M059J (cell line): ENCODE measurements around the gene RAB6A. TPM values are rescaled to one million over a fixed set of nuclear protein-coding genes. Genes with fewer than 3 reads are reported as not detected.
"Not testable (repeated sequence)": the region's sequence is repeated elsewhere in the genome, so short reads cannot be mapped to it uniquely, and the experiment has no call there.

Experiments
- DNase-seq: peaks from one replicate; pipeline ENCODE4 v3.0.0-alpha.2; 2012; ENCODE audit warnings: low read depth
- total RNA-seq: library from RNA; depleted of rRNA; stranded (reverse); fragments of >200 nt; shearing (Covaris generic); gene quantifications from 2 replicates; pipeline ENCODE4 v1.2.3, GENCODE V29; 2014

RAB6A gene
- total RNA-seq, 1 experiment from 2014 or later = 87.9 TPM

DNA sequence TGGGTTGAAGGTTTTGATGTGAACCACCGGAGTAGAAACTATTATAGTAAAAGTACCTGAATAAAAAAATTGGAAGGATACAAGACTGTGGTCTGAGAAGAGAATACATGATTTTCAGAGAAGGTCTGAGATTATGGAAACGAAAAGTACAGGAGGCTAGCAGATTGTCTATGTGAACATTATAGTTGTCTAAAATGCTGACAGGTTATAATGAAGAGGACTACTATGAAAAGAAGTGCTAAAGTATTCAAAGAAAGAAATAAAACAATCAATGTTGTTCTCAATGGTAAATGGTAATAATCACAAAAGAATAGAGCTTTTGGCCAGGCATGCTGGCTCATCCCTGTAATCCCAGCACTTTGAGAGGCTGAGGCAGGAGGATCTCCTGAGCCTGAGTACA is 34.0 kb downstream of the RAB6A start:
- no peak for DNase-seq

DNA sequence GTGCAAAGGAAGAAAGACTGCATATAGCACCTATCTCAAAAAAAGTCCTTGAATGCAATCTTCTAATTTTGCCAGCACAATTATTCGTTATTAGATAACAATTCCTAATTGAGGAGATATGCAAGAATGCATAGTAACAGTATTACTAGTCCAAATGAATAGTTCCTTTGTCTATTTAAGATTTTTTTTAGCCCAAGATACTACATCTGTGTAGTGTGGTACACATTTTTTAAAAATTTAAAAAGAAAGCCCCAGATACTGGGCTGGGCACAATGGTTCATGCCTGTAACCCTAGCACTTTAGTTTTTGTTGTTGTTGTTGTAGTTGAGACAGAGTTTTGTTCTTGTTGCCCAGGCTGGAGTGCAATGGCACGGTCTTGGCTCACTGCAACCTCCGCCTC is 43.7 kb downstream of the RAB6A start:
- no peak for DNase-seq

GRCh38 chr11:73716153-73717056 is 44.5 kb downstream of the RAB6A start:
- peak; percentile 4 for DNase-seq

- DNase-seq = no peak
Observed at GRCh38 chr11:73715541-73715940, 45.3 kb downstream of the RAB6A start.

GRCh38 chr11:73710964-73711363 is 49.9 kb downstream of the RAB6A start:
- no peak for DNase-seq

GRCh38 chr11:73705053-73705452 is 55.8 kb downstream of the RAB6A start:
- no peak for DNase-seq

GRCh38 chr11:73693899-73694525 is 66.9 kb downstream of the RAB6A start:
- no peak for DNase-seq

GRCh38 chr11:73680687-73681086 is 80.2 kb downstream of the RAB6A start:
- DNase-seq = no peak

DNA sequence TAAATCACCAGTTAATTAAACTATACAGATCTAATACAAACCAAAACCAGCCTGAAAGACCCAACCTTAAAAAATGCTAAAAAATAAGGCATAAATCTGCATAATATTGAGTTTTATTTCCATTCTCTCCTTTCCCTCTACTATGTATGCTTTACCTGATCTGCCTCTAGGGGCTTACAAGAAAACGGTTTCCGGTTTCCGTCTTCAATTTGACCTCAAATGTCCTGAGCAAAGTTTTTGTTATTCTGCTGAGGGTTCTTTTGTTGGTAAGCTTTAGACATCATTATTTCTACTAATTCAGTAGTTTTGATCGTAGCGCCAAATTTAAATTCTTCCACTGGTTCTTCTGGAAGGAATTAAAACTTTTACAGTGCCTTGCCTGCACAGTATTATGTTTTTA is 84.3 kb downstream of the RAB6A start:
- DNase-seq = not testable (repeated sequence)

- DNase-seq = no peak
Observed at GRCh38 chr11:73671701-73672100, 89.2 kb downstream of the RAB6A start.

DNA sequence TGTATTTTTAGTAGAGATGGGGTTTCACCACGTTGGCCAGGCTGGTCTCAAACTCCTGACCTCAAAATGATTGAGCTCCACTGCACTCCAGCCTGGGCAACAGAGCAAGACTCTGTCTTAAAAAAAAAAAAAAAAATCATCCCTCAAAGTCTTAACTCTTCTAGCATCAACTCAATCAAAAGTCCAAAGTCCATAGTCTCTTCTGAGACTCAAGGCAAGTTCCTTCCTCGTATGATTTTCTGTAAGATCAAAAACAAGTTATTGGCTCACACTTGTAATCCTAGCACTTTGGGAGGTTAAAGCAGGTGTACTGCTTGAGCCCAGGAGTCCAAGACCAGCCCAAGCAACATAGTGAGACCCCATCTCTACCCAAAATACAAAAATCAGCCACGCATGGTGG is 90.1 kb downstream of the RAB6A start:
- DNase-seq = no peak

DNA sequence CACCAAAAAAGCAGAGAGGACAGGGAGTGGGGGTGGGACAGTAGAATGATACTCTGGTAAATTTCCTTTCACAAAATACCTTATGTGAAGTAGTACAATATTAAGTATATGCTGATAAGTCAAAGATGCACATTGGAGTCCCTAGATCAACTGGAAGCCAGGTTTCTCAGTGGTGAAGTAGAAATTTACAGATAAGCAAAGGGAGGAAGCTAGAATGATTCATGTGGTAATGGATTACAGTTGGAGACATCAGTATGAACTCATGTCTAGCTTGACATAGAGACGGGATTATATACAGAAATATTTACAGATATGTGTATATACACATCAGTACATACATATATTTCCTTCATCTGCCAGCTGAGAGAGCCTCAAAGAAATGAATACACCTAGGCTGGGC is 93.0 kb downstream of the RAB6A start:
- DNase-seq = no peak

- DNase-seq = no peak
Observed at GRCh38 chr11:73664877-73665276, 96.0 kb downstream of the RAB6A start.

DNA sequence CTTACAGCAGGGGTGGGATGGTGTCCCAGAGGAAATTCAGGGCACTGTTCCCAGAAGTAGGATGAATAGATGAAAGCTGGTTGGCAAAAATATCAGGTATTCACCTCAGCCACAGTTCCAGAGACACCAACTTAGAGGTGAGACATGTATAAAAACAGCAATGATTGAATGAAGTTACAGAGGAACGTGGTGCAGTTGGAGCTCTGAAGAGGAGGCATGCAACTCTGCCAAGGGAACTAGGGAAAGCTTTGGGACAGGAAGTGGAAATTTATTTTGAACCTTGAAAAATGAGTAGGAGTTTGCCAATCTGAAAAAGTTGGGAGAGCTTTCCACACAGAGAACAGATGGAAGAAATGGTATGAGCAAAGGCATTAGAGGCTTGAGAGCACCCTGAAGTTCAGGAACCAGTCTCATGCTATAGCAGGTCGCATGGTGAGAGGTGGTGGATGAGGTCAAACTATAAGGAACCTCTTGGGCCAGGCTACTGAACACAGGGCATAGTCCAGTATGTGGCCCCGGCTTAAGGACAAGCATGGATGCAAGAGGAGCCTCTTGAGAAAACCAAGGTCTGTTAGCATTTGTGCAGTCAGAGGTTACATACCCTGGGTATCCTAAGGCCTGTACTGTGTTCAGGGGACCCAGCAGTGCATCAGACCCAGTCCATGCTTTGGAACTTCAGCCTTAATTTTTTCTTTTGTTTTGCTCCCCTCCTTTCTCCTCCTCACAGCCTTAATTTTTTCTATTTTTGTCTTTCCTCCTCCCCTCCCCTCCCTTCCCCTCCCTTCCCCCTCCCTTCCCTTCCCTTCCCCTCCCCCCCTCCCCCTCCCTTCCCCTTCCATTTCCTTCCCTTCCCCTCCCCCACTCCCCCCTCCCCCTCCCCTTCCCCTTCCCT is 97.0 kb downstream of the RAB6A start:
- no peak for DNase-seq

DNA sequence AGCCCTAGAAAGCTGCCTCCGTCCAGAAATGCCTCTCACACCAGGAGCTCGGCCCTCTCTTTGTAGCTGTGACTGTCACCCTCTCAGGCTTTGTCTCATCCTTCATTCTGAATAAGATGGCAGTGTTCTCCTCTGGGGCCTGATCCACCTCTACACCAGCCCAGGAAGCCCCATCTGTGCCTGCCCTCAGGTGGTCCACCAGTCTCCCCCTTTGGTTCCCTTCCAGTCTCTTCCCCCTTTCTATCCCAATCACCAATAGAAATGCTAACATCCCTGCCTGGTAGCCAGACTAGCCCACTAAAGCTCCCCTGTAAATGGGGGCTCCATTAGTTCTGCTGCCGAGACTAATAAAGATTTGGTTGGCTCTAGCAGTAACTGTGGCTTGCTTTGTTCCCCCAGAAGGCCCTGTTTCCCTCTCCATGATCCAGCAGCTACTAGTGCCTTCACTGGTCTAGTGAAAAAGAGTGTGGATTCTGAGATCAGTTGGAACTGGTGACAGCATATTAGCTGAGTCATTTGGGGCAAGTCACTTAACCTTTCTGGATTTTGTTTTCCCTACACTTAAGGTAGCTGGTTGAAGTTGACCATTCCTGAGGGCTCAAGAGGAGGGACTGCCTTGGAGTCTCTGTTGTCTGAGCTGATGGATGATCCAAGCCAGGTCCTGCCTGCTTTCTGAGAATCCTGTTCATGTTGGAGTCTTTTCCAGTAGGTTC is 98.3 kb downstream of the RAB6A start:
- peak; percentile 25 for DNase-seq

DNA sequence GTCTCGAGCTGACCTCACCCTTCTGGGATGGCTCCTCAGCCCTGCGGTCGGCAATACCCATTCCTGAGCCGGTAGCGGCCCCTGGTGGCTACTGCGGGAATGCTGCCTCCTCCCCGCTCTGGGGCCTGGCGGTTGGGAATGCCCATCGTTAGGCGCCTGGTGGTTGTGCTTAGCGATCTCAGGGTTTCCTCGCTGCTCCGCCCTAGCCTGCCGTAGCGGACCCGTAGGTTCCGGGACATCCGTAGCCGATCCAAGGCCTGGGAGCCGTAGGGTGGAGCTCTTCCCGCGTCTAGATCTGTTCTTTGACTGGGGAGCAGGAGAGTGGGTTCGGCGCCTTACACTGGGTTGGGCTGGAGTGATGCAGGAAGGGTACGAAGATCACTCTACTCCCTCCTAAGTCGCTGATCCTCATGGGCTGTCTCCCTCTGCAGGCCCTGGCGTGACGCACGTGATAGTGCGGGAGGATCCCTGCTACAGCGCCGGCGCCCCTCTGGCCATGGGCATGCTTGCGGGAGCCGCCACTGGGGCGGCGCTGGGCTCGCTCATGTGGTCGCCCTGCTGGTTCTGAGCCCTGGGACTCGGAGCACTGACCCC is 99.7 kb downstream of the RAB6A start:
- peak; percentile 79 for DNase-seq

DNA sequence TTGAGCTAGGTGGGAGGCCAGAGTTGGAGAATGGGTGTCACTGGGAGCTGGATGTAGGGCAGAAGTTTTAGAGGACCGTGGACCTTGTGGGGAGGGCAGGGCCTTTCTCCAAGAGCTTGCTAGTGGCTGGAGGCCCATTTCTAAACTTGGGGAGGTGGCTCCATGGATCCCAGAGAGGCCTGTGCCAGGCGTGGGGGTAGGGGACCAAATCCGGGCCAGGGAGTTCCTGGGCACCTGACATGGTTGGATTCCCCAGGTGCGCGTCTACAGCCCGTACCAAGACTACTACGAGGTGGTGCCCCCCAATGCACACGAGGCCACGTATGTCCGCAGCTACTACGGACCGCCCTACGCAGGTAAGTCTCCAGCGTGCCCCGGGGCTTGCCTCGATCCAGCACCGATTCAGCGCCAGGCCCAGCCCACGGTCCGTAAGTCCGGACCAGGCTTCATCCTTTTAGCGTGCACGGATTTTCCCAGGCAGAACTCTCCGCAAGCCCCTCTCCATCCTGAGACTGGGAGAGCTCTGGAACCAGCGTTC is 100.3 kb downstream of the RAB6A start:
- DNase-seq = no peak

- no peak for DNase-seq
Observed at GRCh38 chr11:73659961-73660360, 100.9 kb downstream of the RAB6A start.

- no peak for DNase-seq
Observed at GRCh38 chr11:73656985-73657384, 103.9 kb downstream of the RAB6A start.

DNA sequence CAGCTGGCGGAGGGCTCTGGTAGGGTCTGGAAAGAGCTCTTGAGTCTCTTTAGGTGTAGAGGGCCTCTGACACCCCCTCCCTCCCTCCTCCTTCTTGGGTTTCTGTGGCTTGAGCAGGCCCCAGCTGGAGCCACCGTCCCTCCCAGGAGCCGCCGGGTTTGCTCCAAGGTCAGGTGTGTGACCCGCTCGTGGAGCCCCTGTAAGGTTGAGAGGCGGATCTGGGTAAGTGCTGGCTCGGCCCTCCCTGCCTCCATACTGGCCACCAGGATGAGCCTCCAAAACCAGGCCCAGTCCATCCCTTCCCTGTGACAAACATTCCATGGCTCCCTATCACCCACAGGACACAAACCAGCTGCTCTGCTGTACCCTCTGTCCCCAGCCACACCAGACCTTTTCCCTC is 105.2 kb downstream of the RAB6A start:
- no peak for DNase-seq

DNA sequence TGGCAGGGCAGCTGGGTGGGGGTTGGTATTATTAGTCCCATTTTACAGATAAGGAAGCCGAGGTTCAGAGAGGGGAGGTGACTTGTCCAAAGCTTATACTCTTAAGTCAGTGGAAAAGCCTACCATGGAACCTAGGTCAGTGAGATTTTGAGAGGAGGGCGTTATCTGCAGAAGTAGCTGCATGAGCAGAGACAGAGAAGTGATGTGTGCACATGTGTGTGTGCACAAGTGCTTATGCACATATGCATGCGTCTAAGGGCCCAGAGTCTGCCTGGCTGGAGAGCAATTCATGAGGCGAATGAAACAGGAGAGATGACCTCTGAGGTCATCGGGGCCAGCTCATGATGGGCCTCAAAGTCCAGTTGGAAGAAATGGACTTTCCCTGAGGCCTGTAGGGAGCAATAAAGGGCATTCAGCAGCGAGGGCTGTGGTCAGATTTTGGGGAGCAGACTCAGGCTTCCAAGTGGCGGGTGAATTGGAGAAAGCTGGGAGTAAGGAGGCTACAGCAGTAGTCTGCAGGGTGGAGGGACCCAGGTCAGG is 106.3 kb downstream of the RAB6A start:
- no peak for DNase-seq
